GM19193 (cell line): ENCODE results near the gene VPS11.

Experiments
- POLR2A ChIP-seq: IDR thresholded peaks from 4 replicates; pipeline ENCODE4 v1.6.1; 2011; ENCODE audit not compliant: insufficient read depth, insufficient read length; ENCODE audit errors: extremely low read depth

Gene VPS11

DNA sequence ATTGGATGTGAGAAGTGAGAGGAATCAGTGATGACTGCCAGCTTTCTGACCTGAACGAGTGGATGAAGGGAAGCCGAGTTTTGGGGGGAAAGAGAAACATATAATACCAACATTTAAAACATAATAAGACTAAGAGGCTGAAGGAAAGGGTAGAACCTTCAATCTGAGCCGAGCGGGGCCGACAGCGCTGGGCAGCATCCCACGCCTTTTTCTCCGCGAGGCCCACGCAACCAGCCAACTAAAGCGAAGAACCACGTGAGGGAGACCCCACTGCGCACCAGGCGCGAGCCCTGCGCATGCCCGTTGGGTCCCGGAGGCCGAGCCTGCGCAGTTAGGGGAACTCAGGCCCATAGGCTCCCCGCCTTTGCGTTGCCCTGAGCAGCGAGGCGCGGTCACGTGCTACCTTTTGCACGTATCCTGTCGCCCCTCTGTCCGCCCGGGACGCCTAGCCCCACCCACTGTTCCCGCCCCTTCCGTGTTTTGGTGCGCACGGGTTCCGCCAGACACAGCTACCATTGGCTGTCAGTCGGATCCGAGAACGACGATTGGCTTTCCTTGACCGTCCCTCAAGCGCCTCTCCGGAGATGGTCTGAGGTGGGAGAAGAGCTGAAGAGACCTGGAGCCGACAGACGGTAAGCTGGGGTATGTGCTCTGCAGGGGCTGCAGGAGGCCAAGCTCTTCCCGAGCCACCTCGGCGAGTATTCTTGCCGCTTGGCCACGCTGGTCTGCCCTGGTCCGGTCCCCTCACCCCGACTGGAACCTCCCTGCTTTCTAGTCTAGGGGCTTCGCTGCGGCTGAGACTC is 53.6 kb downstream of the VPS11 start, which contains the start of gene HINFP:
Gene HINFP, plus strand, starts transcription at position 573 of the 803 bp plus-strand sequence. CDS start 5,365 bp downstream, outside the sequence.
- peak; percentile 75 for TF ChIP-seq POLR2A

GRCh38 chr11:119121811-119122124 is 54.1 kb downstream of the VPS11 start:
- TF ChIP-seq POLR2A = no peak

GRCh38 chr11:119125821-119126220 is 58.2 kb downstream of the VPS11 start:
- TF ChIP-seq POLR2A = no peak

GRCh38 chr11:119126675-119127268 is 59.2 kb downstream of the VPS11 start:
- TF ChIP-seq POLR2A = no peak

GRCh38 chr11:119130662-119131061 is 63.0 kb downstream of the VPS11 start:
- TF ChIP-seq POLR2A = no peak
